RKO (cell line): ENCODE measurements around the gene ZNF469.

ENCODE experiments used
- DNase-seq: peaks from one replicate; pipeline ENCODE4 v3.0.0-alpha.2; 2016; ENCODE audit warnings: low spot score

The ZNF469 gene

DNA sequence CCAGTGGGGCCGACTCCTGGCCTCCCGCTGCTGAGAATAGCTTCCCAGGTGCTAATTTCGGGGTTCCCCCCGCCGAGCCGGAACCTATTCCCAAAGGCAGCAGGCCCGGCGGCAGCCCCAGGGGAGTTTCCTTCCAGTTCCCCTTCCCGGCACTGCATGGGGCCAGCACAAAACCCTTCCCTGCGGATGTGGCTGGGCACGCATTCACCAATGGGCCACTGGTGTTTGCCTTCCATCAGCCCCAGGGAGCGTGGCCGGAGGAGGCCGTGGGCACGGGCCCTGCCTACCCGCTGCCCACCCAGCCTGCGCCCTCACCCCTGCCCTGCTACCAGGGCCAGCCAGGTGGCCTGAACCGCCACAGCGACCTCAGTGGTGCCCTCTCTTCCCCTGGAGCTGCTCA is 45.4 kb downstream of the ZNF469 start:
- no peak for DNase-seq

- no peak for DNase-seq
These were observed 46.0 kb downstream of the ZNF469 start for GRCh38 chr16:88428616-88429386.

GRCh38 chr16:88429387-88430184 is 46.8 kb downstream of the ZNF469 start:
- DNase-seq, result no peak

GRCh38 chr16:88430185-88430523 is 47.4 kb downstream of the ZNF469 start:
- DNase-seq, result no peak

DNA sequence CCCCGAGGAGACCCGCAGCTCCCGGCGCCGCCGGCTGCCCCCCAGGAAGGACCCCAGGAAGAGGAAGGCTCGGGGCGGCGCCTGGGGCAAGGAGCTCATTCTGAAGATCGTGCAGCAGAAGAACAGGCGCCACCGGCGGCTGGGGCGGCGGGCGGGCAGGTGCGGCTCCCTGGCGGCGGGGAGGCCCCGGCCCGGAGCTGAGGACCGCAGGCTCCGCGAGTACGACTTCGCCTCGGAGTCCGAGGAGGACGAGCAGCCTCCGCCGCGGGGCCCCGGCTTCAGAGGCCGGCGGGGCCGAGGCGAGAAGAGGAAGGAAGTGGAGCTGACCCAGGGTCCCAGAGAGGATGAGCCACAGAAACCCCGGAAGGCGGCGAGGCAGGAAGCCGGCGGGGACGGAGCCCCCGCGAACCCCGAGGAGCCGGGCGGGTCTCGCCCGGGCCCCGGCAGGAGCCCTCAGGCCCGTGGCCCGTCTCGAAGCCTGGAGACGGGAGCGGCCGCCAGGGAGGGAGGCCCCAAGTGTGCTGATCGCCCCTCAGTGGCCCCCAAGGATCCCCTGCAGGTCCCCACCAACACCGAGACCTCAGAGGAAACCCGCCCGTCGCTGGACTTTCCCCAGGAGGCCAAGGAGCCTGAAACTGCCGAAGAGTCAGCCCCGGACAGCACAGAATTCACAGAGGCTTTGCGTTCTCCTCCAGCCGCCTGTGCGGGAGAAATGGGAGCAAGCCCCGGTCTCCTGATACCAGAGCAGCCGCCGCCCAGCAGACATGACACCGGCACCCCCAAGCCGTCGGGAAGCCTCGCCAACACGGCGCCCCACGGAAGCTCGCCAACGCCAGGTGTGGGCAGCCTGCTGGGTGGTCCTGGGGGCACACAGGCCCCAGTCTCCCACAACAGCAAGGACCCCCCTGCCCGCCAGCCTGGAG is 48.0 kb downstream of the ZNF469 start:
- DNase-seq, result no peak

- no peak for DNase-seq
These were observed 48.9 kb downstream of the ZNF469 start for GRCh38 chr16:88431651-88432050.

DNA sequence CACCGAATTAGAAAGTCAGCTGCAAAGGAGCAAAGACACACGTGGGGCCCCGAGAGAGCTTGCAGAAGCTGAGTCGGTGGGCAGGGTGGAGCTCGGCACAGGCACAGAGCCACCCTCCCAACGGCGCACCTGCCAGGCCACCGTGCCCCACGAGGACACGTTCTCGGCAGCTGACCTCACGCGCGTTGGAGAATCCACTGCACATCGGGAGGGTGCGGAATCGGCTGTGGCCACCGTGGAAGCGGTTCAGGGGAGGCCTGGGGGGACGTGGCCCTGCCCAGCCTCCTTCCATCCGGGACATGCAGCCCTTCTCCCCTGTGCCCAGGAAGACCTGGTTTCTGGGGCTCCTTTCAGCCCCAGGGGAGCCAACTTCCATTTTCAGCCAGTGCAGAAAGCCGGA is 49.4 kb downstream of the ZNF469 start:
- DNase-seq, result no peak
